DND-41 (cell line): ENCODE measurements around the gene SPINK2.

Experiments
- ATAC-seq: fragments of 200-7000 bp; cut with Tn5 transposase; 3 replicates; pipeline ENCODE4 v1.9.1; 2021; ENCODE audit warnings: low read depth; ENCODE audit not compliant: insufficient read depth
- DNase-seq: peaks from one replicate; pipeline ENCODE4 v3.0.0-alpha.2; 2020
- H2AFZ ChIP-seq: 2 replicates; pipeline ENCODE4 v1.6.0; 2012; ENCODE audit warnings: low read depth, low read length
- H3K27ac ChIP-seq: 2 replicates; pipeline ENCODE4 v1.5.1; 2012; ENCODE audit warnings: low read length, inconsistent platforms
- H3K27me3 ChIP-seq: fragments of 200-600 bp; sonication (generic); 2 replicates; pipeline ENCODE4 v1.6.0; 2012; ENCODE audit warnings: low read length, mild to moderate bottlenecking, inconsistent platforms; ENCODE audit not compliant: insufficient read depth, poor library complexity
- H3K36me3 ChIP-seq: 2 replicates; pipeline ENCODE4 v1.5.1; 2012; ENCODE audit warnings: low read length, inconsistent platforms; ENCODE audit not compliant: insufficient read depth
- H3K4me1 ChIP-seq: 2 replicates; pipeline ENCODE4 v1.5.1; 2012; ENCODE audit warnings: mild to moderate bottlenecking, low read length; ENCODE audit not compliant: insufficient read depth
- H3K4me2 ChIP-seq: 2 replicates; pipeline ENCODE4 v1.6.0; 2012; ENCODE audit warnings: mild to moderate bottlenecking, moderate library complexity, low read length, inconsistent platforms; ENCODE audit not compliant: insufficient read depth
- H3K4me3 ChIP-seq, 2 experiments: fragments of 200-600 bp in 1 of 2; shearing (Covaris generic) in 1 of 2; 2 replicates each; pipeline ENCODE4 v1.5.1; 2012 to 2016; ENCODE audit warnings: inconsistent platforms in 2 of 2, low read length in 2 of 2, mild to moderate bottlenecking in 2 of 2, low read depth in 1 of 2, moderate library complexity in 1 of 2
- H3K79me2 ChIP-seq: 2 replicates; pipeline ENCODE4 v1.6.0; 2012; ENCODE audit warnings: low read length, inconsistent platforms; ENCODE audit not compliant: insufficient read depth
- H3K9ac ChIP-seq: 2 replicates; pipeline ENCODE4 v1.6.0; 2012; ENCODE audit warnings: low read depth, mild to moderate bottlenecking, inconsistent platforms, low read length, moderate library complexity
- H3K9me3 ChIP-seq: 2 replicates; pipeline ENCODE4 v1.5.1; 2012; ENCODE audit warnings: low read length, moderate library complexity, mild to moderate bottlenecking, inconsistent platforms; ENCODE audit not compliant: insufficient read depth, severe bottlenecking
- H4K20me1 ChIP-seq: 2 replicates; pipeline ENCODE4 v1.6.0; 2012; ENCODE audit warnings: low read length; ENCODE audit not compliant: insufficient read depth
- EZH2 ChIP-seq: IDR thresholded peaks from 3 replicates; pipeline ENCODE4 v1.6.1; 2012; ENCODE audit warnings: borderline replicate concordance, low read depth, mild to moderate bottlenecking, moderate library complexity, low read length, inconsistent platforms; ENCODE audit not compliant: severe bottlenecking
- TF ChIP-seq, protein P1 (sequence below): IDR thresholded peaks from 2 replicates; pipeline ENCODE4 v1.5.1; 2012; ENCODE audit warnings: borderline replicate concordance, low read length, moderate library complexity, mild to moderate bottlenecking; ENCODE audit not compliant: poor library complexity, severe bottlenecking; ENCODE audit errors: extremely low read depth

The SPINK2 gene

DNA sequence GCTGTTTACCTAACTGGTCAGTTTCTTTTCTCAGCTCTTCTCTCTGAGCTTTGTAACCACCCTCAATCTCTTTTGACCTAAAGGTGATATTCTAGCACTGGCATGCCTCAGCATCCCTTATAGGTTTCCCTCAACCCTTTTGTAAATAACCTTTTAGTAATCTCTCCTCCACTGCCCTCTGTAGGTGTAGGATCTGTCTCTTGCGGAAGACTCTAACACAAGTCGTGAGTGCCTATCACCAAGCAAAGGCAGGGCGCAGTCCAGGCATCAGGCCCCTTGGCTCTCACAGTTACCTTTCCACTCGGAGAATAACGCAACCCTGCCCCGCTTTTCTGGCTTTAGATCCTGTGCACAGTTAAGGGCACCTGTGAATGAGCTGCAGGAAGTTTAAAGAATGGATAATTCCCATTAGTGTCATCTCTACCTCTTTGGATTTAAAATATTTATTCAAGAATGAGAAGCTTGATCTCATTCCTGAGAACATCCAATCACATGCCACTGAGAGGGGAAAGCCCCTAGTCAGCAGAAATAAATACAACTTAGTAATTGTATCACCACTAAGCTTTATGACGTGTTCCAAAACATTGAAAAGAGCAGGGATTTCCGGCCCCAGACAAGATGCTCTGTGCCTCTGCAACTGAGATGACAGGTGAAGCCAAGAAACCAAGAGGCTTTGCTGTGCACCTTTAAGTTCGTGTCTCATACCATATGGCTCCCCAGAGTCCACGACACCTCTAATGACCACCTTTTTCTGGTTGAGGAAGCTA is 58.8 kb downstream of the SPINK2 start:
- TF ChIP-seq EZH2: no peak
- TF ChIP-seq, protein P1, sequence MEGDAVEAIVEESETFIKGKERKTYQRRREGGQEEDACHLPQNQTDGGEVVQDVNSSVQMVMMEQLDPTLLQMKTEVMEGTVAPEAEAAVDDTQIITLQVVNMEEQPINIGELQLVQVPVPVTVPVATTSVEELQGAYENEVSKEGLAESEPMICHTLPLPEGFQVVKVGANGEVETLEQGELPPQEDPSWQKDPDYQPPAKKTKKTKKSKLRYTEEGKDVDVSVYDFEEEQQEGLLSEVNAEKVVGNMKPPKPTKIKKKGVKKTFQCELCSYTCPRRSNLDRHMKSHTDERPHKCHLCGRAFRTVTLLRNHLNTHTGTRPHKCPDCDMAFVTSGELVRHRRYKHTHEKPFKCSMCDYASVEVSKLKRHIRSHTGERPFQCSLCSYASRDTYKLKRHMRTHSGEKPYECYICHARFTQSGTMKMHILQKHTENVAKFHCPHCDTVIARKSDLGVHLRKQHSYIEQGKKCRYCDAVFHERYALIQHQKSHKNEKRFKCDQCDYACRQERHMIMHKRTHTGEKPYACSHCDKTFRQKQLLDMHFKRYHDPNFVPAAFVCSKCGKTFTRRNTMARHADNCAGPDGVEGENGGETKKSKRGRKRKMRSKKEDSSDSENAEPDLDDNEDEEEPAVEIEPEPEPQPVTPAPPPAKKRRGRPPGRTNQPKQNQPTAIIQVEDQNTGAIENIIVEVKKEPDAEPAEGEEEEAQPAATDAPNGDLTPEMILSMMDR: no peak
- H3K4me1 ChIP-seq: peaks cover 17% of the 10 kb centered on the region
- ATAC-seq (no peak), DNase-seq (no peak)
- H3K4me2 ChIP-seq: no peak overlapping the region
- H3K27ac ChIP-seq: no peak overlapping the region
- H4K20me1 ChIP-seq: no peaks in the 10 kb centered on the region
- H3K9me3 ChIP-seq: no peaks in the 10 kb centered on the region
- H3K9ac ChIP-seq: no peak overlapping the region
- H3K27me3 ChIP-seq: no peaks in the 10 kb centered on the region
- H2AFZ ChIP-seq: no peak overlapping the region
- no peaks in the 10 kb centered on the region for H3K36me3 ChIP-seq
- H3K4me3 ChIP-seq: no peak overlapping the region
- no peaks in the 10 kb centered on the region for H3K79me2 ChIP-seq

DNA sequence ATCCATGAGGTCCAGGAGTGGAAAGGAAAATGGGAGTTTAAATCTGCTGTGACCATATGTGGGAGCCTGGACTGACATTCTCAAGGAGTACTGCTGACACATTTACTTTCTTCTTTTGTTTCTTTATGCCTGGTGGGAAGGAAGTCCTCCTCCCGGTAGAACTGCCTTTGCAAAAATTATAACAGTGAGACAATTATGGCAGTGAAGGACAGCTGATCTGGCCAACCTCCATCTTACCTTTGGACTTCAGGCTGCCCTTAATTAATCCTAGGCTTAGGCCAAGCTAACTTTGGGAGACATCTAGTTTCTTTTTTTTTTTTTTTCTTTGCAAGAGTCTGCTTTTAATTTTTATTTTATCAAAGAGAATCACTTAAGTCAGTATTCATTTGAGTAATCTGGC is 61.3 kb downstream of the SPINK2 start:
- TF ChIP-seq, protein P1: no peak
- no peak for TF ChIP-seq EZH2
- H3K27me3 ChIP-seq: no peaks in the 10 kb centered on the region
- H3K4me1 ChIP-seq: peaks cover 26% of the 10 kb centered on the region
- H2AFZ ChIP-seq: no peak overlapping the region
- ATAC-seq: no peak
- no peaks in the 10 kb centered on the region for H4K20me1 ChIP-seq
- H3K36me3 ChIP-seq: no peaks in the 10 kb centered on the region
- no peak for DNase-seq
- no peaks in the 10 kb centered on the region for H3K79me2 ChIP-seq
- no peaks in the 10 kb centered on the region for H3K9me3 ChIP-seq
- H3K27ac ChIP-seq: no peak overlapping the region
- no peak overlapping the region for H3K4me2 ChIP-seq
- H3K9ac ChIP-seq: no peak overlapping the region
- H3K4me3 ChIP-seq: no peak overlapping the region
